Mucosa of gallbladder (tissue), 1 donor: ENCODE results near the gene ACSF3. TPM values are rescaled to one million over a fixed set of nuclear protein-coding genes. Genes with fewer than 3 reads are reported as not detected.

Experiments
- DNase-seq: peaks from one replicate; pipeline ENCODE4 v3.0.0-alpha.2; 2020; ENCODE audit warnings: low spot score
- total RNA-seq: library from RNA; stranded (reverse); gene quantifications from one replicate; pipeline ENCODE4 v1.2.1, GENCODE V29; 2021
- donor health status: DM: no; HTN: no; CAD: no.

The ACSF3 gene
- total RNA-seq, result 63.4 TPM

DNA sequence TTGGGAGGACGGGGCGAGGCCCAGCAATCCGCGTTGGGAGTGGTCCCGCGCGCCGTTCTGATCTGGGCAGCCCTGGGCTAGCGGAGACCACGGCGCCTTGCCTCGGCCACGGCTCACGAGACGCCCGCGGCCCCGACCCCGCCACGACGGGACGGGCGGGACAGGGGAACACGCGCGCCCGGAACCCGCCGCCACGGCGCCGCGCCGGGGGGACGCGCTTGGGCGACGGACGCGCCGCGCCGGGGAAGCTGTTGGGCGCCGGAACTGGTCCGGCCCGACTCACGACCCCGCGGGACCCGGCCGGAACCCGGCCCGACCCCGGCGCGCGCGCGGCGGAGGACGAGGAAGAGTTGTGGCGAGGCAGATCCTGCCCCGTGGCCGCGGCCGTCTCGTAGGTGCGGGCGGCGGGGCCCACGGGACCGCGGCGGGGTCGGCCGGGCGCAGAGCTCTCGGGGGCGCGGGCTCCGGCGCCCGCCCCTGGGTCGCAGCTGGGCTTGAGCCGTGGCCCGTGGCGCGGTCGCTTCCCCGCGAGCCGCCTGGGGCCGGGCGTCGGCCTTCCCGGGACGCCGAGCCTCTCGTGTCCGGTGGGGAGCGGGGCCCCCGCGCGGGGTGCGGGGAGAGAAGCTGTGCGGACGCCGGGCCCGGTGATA lies at the start of gene ACSF3:
Gene ACSF3 (plus strand): TSS at position 251 of the 650 bp plus-strand sequence. CDS start 6,830 bp downstream, outside the sequence.
- DNase-seq, result peak; percentile 40

DNA sequence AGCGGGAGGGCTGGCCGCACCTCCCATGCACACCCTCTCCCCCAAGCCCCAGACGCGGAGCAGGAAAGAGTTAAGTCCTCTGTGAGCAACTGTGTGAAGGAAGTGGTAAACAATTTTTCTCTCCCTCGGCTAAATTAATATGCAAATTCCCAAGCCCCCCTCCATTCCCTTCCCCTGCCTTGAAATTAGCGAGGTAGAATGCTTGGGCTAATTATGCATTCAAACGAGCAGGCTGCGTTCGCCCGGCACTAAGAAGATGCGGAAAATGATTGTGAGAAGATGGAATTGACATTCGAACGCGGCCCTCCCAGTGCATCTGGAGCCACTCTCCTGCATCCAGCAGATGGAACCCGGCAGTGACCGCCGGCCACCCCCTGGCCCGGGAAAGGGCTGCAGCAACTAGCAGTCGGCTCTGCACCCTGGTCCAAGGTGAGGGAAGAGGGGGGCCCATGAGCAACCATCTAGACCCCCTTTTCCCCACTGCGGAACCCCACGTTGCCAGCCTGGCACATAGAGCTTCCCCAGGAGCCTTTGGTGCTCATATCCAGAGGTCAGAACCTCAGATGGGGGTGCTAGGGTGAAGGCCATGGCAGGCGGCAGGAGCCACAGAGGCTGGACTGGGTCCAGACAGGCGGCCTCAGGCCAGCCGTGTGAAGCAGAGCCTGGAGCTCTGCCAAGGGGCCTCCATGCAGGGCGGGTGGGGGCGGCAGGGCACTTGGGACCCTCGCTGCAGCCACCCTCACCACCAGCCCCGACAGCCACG lies 49.1 kb upstream of the ACSF3 start:
- DNase-seq, result no peak

DNA sequence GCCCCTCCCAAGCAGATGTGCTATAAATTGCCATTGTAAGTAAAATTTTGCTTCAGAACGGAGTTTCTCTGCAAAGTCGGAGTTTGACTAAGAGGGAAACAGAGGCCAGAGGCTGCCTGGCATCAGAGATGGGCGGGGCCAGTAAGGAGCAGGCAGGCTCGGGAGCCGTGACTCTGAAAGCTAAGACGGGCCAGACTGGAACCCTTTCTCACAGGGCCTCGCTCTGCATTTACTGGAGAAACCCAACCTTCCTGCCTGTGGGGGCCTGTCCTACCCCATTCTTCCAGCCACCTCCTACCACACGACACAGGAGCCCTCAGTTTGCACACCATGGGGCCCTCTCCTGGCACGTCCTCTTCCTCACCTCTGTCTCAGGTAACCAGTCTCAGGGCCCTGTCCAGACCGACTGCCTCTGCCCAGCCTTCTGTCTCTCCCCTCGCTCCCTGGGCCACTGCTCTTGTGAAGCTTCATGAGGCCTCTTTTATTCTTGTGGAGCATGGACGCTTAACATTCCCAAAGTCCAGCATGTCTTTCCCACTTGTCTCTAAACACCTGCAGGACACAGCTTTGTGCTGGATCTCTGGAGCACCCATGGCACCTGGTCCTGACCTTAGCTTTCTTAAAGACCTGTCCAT lies 48.4 kb upstream of the ACSF3 start:
- no peak for DNase-seq

DNA sequence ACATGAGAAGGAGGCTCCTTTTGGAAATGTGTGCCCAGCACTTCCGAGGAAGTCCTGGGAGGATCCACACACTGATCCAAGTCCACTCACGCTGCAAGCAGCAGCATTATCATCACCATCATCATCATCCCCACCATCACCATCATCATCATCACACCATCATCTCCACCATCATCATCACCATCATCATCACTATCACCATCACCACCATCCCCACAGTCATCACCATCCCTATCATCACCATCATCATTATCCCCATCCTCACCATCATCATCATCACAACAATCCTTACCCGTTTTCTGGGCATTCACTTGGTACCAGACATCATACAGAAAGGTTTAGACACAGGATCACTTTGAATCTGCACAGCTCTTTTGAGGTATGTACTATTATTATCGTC lies 47.8 kb upstream of the ACSF3 start:
- no peak for DNase-seq

DNA sequence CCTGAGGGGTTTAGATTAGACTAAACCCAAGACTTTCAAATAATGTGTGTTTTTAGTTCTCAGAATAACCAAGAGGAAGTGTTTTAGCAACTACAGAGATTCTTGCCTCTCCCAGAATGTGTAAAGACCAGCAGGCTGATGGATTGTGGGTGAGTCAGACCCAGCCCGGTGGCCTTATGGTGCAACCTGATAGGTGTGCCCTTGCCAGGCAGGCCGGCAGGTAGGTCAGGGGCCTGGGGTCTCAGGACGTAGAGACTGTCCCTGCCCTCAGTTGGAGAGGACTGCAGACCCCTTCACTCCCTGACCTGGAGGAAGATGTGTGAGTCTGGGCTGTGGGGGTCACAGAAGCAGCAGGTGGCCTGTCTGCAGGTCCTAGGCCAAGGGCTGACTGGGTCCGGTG lies 47.2 kb upstream of the ACSF3 start:
- no peak for DNase-seq

DNA sequence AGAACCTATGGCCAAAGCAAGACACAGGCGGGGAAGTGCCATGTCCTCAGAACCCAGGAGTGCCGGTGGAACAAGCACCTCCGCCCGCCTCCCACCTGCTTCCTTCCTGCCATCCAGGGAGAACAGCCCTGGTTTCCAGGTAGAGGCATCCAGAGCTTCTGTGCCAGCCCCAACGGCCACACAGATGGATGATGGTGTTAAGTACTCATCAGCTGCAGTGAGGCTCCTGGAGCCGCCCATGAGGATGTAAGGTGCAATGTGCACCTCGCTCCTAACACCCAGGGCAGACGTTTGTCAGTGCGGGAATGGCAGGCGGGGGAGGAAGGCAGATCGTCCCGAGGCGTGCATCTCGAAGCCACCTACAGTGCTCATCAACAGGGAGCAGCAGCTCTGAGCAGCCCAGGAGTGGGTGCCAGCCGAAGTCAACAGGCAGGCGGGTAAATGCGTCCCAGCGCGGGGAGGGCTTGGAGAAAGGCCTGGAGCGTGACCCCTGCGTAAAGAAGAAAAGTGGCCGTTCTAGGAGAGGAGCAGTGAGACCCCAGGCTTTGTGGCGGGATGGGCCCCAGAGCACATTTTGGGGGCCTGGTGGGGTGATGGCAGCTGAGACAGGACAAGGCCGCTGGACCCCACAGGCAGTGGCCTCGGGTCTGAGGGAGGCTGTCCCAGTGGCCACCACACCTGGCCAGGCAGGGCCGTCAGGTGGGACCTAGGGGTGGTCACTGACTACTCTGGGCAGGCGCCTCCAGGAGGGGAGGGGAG lies 46.1 kb upstream of the ACSF3 start:
- DNase-seq, result no peak

DNA sequence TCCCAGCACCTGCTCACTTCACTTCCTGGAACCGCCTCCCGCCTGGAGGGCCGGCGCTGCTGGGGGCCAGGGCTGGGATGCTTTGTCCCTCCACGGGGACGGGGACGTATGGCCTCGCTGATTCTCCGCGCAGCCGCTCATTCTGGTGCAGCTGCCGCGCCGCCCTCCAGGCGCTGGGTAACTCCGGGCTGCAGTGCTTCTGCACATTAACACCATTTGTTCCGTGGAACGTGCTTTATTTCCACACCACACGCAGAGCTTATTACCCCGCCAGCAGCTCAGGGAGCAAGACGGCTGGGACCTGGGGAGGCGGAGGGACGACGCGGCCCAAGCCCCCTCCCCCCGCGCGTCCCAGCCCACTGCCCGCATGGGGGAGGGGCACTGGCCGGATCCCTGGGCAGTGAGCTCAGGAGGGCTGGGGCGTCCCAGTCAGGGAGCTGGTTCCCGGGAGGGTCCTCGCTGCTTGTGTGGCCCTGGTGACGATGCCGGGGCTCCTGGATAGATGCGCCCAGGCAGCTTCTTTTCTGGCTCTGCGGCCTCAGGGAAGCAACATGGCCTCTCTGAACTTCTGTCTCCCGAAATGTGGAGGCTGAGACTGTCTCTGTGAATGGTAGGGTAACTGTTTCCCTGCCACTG lies 45.4 kb upstream of the ACSF3 start:
- no peak for DNase-seq

DNA sequence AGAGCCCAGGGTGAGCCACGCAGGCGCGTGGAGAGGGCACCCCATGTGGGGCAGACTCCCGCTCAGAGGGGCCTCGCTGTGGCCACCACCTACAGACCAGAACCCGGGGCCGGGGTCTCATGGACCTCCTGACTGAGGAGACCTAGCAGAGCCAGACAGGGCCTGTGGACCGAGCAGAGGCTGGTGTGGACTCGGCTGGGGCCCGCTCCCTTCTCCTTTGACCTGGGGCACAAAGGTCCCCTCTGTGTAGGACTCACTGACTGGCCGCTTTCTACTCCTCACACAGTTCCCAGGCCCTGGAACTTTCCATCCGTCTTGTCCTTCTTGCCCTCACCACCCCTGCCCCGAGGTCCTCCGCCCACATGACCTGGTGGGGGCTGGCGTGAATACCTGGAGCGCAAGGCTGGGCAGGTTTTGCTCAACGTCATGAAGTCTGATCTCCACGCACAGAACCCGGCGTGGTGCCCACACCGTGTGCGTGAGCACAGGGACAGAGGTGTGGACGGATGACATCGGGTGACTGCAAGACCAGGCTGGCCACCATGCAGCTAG lies 44.7 kb upstream of the ACSF3 start:
- DNase-seq, result no peak

DNA sequence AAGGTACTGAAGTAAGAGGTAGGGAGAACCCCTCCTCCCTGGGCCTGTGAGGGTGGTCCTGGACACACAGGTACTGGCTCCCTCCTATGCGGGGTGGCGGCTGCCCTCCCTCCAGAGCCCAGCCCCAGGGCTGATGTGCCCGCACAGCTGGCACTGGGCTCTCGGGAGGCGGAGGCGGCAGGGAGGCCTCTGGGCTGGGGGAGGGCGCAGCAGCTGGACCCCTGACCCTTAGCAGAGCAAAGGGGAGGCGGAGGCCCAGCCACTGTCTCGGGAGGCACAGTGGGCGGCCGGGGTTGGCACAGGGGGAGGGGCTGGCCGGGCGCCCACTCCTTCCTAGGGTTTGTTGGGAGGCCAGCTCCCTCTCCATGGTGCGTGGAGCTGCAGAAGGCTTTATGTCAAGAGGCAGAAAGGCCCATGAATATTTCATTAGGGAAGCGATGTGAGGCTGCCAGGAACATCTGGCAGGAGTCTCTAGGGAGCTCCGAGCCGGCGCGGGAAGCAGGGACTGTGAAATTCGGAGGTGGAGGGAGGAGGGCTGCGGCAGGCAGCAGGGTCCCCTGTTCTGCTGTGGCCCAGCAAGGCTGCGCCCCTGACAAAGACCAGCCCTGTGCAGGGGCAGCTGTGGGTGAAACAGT lies 44.1 kb upstream of the ACSF3 start:
- DNase-seq, result no peak

DNA sequence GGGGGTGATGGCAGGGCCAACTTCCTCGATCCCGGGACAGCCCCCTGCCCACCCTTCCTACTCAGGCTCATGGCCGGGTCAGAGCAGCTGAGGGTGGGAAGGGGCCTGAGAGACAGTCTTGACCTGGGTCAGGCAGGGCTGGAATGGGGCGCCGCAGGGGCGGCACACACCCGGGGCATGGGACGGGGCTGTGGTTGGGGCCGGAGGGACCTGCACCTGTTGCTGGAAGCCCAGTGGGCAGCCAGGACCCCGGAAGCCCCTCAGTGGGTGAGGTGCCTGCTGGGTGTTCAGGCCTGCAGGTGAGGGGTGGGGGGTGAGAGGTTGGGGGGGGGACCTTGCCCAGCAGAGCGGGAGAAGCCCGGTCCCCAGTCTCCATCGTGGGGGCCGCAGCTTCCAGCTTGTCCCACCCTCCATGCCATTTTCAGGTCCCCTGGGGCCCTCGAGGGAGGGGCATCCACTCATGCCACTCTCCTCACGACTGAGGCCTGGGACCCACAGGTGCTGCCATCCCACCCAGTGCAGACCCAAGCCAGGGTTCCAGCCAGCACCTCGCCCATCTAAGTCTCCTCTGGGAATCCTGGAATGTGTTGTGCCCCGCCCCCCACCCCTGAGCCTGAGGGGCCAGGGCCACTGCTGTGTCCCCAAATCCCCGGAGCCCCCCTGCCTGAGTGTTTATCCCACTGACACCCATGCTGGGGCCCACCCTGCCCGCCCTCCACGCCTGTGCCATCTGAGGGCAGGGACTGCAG lies 43.4 kb upstream of the ACSF3 start:
- DNase-seq, result no peak

DNA sequence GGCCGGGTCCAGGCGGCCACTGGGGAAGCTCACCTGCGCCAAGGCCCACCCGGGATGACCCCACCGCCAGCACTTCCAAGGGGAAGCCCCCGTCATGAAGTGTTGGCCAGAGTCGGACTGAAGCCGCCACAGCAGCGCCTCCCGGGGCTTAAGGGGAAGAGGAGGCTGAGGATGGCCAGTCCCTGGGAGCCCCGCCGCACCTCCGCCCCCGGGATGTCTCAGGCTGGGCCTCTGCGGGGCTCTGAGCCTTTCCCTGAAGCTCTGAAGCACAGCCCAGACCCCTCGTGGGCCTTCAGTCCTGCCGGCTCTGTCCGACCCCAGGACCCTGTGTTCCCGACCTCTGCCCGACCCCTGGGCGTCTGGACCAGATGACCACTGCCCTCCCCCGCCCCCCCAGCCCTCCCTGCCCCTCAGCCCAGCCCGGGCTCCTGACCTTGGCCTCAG lies 42.8 kb upstream of the ACSF3 start:
- DNase-seq, result no peak

DNA sequence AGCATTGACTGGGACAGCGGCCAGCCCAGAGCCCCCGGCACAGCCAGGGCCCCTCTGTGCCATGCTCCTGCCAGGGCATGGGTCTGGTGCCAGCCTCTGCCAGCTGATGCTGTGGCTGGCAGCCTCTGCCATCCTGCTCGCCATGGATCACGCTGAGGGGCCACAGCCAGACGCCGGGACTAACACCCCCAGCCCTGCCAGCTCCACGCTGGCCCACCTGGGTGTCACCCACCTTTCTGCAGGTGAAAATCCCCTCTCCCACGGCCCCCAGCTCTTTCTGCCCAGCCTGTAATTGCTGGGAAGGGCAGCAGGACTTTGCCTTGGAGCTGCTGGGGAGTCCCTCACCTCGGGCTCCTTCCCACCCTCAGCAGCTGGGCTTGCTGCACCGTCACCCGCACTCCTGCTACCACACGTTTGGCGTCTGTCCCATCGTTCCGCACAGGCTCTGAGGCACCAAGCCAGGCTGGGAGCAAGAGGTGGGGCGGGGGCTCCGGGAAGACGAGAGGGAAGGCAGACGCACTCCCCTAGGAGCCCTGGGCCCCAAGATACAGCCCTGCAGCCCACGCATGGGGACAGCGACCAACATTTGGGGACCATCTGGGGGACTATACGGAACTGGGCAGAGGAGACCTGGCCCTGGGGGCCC lies 42.0 kb upstream of the ACSF3 start:
- no peak for DNase-seq

DNA sequence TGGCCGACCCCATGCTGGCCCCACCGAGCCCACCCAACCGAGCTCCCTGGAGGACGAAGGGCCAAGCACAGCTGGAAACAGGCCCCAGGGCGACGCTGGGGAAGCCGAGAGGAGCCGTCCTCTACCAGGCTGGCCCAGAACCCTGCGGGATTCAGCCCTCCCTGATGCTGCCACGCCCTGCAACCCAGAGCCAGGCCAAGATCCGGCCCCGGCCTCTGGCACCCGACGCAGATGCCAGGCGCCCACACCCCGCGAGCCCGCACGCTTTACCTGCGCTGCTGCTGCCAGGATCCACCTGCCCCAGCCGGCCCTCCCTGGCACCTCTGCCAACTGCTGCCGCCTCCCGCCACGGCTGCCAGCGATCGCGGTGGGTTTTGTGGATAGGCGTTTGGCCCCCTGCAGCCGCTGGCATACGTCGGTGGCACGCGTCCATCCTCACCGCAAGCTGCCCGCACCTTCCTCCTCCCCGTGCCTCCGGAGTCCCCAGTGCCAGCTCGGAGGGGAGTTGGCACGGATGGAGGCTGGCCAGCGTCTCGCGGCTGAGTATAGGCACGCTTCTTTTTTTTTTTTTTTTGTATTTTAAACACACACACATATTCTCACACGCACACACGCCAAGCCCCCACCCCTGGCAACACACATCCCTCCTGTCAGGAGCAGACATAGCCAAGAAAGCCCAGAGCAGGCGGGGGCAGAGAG lies 41.3 kb upstream of the ACSF3 start:
- DNase-seq, result no peak

DNA sequence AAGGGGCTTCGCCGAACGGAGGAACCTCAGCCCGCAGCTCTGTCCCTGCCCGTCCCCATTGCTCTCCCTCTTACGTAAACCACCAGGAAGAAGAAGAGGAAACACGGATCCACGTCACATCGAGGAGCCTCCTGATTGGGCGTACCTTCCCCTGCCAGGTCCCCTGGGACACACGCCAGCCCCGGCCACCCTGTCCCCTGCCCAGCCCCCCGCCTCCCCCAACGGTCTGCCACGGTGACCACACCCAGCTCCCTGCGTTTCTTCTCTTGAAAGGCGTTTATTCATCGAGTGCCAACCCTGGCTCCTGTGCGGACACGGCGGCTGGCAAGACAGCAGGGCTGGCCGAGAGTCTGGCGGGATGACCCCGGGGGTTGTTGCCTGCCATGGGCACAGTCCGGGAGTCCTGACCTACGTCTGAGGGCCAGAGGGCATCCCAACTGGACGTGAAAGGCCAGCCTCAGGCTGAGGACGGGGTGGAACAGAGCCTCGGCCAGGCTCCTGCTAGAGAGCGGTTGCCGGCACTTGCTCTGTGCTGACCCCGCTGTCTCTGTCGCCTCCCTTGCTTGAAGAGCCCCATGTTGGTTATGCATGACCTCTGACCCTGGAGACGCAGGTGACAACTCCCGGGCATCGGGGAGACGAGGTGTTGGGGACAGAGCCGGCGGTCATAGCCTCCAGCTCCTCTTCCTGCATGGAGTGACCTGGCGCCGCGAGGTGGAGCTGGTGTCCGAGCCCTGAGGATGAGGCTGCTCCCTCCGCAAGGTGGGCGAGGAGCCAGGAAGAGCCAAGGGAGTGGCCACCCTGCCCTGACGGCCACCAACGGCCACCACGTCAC lies 40.5 kb upstream of the ACSF3 start:
- peak; percentile 22 for DNase-seq

DNA sequence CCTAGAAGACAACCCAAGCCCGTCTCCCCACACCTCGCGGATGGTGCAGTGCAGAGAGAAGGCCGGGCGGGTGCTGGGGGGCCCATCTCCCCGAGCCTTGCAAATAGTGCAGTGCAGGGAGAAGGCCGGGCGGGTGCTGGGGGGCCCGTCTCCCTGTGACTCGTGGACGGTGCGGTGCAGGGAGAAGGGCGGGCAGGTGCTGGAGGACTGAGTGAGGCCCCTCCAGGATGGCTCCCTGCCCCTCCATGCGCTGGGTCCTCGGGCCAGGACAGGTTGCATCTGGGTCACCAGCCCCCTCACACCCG lies 40.0 kb upstream of the ACSF3 start:
- DNase-seq, result no peak

DNA sequence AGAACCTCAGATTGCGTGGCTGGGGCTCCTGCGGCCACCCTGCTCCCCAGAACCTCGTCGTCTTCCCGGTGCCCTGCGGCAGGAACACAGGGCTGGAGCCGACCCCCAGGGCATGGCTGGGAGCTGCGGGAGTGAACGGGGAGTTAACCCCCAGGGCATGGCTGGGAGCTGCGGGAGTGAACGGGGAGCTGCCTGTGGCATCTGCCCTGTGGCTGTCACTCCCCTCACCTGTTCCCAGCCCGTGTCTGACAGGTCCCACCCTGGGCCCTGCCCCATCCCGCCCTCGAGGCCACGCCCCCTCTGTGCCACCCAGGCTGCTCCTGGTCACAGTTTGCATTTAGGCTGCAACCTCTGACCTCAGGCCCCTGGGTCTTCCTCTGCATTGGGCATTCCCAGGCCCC lies 39.4 kb upstream of the ACSF3 start:
- DNase-seq, result no peak

DNA sequence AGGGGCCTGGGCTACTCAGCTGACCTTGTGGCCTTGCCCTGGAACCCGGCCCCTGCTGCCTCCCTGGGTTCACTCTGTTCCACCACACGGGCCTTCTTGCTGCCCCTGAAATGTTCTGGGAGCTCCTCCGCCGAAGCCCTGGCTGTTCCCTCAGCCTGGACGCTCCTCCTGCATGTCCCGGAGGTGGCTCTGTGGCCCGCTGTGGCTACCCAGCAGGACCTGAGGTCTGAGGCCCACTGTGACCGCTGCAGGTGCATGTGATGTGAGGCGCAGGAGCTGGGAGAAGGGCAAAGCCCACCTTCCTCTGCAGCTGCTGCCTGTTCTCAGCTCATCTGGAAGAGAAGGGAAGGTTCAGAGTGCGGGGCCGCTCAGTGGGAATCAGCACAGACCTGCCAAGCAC lies 38.9 kb upstream of the ACSF3 start:
- no peak for DNase-seq

DNA sequence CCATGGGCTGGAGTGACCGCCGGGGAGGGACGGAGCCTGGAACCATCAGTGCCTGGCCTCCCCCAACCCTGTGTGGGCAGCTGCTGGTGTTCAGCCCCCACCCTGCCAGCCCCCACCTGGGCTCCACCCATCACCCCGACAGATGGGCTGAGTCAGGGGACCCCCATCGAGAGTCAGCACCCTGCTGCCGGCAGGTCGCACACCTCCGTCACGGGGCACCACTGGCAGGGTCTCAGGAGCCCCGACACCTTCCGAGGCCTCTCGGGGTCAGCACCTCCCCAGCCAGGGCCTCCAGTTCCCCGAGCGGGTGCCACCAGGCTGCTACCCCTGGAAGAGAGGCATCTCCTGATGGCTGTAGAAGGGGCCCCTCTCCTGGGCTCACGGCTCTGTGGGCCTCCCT lies 38.3 kb upstream of the ACSF3 start:
- no peak for DNase-seq
